NT2/D1 (cell line): ENCODE results near the gene AHNAK.
"Not testable (repeated sequence)": the region's sequence is repeated elsewhere in the genome, so short reads cannot be mapped to it uniquely, and the experiment has no call there.

ENCODE experiments used
- DNase-seq: peaks from one replicate; pipeline ENCODE4 v3.0.0-alpha.2; 2011; ENCODE audit warnings: low read depth, low spot score
- H3K27me3 ChIP-seq: 2 replicates; pipeline ENCODE4 v1.6.0; 2011; ENCODE audit warnings: mild to moderate bottlenecking; ENCODE audit not compliant: insufficient read length, insufficient read depth
- H3K36me3 ChIP-seq: 2 replicates; pipeline ENCODE4 v1.6.1; 2011; ENCODE audit warnings: mild to moderate bottlenecking, low read length, mixed read lengths; ENCODE audit not compliant: insufficient read depth, insufficient read length
- H3K4me1 ChIP-seq: 2 replicates; pipeline ENCODE4 v1.5.1; 2011; ENCODE audit not compliant: insufficient read depth, insufficient read length
- H3K4me3 ChIP-seq: 2 replicates; pipeline ENCODE4 v1.5.1; 2011; ENCODE audit warnings: low read depth; ENCODE audit not compliant: insufficient read length
- H3K9ac ChIP-seq: 2 replicates; pipeline ENCODE4 v1.6.0; 2011; ENCODE audit warnings: low read depth; ENCODE audit not compliant: insufficient read length
- H3K9me3 ChIP-seq: 2 replicates; pipeline ENCODE4 v1.5.1; 2011; ENCODE audit warnings: mild to moderate bottlenecking, low read length; ENCODE audit not compliant: insufficient read depth
- SUZ12 ChIP-seq: IDR thresholded peaks from 2 replicates; pipeline ENCODE4 v1.6.1; 2011; ENCODE audit not compliant: insufficient read length, insufficient read depth; ENCODE audit errors: extremely low read depth
- YY1 ChIP-seq: IDR thresholded peaks from 2 replicates; pipeline ENCODE4 v1.6.1; 2011; ENCODE audit not compliant: insufficient read length, insufficient read depth
- ZNF274 ChIP-seq: IDR thresholded peaks from 2 replicates; pipeline ENCODE4 v1.6.1; 2011; ENCODE audit warnings: mild to moderate bottlenecking, low read depth, low read length

AHNAK gene

DNA sequence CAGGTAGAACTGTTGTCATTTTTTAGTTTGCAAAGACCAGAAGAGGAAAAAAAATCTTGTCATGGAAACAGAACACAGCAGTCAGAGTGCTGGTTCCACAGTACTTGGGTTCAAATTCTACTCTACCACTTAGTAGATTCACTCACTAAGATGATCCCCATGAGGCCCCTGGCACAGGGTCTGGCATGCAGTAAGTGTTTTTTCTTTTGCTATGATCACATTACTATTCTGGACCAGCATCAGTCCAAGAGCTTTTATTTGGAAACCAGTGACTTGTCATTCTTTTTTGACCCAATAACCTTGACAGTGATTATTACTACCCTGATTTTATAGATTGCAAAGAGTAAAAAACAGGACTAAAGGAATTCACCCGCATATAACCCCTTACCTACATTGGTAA is 23.0 kb upstream of the AHNAK start:
- TF ChIP-seq ZNF274 = no peak
- no peak for TF ChIP-seq YY1
- no peak for TF ChIP-seq SUZ12
- no peak for DNase-seq
- Histone ChIP-seq H3K27me3 (no peaks in the 10 kb centered on the region), H3K36me3 (peaks cover 85% of the 10 kb centered on the region), H3K9me3 (no peaks in the 10 kb centered on the region), H3K4me1 (peaks cover 6% of the 10 kb centered on the region), H3K4me3 (no peak overlapping the region), H3K9ac (peak overlapping the region; percentile 21)

DNA sequence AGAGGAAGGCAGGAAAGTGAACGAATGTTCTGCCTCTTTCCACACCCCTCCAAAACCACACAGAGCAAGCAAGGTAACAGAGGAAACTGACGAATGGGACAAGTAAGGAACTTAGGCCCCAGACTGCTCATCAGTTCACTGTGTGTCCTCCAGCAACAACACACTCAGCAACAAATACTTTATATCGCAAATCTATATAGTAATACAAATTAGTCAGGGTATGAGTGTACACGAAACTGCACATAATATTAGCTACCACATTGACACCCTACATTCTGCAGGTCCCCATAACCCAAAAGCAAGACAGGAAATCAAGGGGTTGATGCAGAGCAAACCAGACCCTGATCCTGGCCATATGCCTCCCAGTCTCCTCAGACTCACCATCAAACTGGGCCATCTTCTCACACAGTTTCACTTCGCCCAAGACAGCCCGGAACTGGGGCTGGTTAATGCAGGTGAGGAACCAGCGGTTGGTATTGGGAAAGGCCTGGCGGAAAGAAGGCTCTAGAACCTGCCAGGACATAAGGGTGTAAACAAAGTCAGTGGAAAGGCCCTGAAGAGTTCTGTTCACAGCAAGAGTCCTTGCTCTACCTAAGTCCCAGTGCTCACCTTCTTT is 20.5 kb upstream of the AHNAK start:
- Histone ChIP-seq H3K4me1 (peaks cover 10% of the 10 kb centered on the region), H3K9ac (peak overlapping the region; percentile 24)

DNA sequence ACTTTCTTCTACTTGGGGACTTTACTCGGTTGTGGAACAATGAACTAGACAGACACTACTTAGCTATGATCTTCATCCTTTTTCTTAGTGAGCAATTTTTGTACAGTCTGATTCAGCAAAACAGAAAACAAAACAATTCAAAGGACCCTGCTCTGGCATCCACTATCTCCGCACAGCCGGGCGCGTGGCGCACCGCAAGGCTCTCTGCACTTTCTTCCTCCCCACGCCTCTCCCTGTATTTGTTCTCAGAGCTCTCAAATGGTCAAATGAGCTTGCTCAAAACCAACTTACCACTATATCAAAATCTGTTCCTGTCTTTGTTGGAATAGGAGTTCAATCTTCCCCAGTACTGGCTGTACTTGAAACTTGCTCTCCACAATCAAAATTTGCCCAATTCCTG is 19.6 kb upstream of the AHNAK start:
- DNase-seq = no peak
- Histone ChIP-seq H3K4me1 (peaks cover 6% of the 10 kb centered on the region), H3K9me3 (no peaks in the 10 kb centered on the region), H3K4me3 (no peak overlapping the region), H3K36me3 (peaks cover 85% of the 10 kb centered on the region), H3K27me3 (no peaks in the 10 kb centered on the region), H3K9ac (no peak overlapping the region)
- TF ChIP-seq SUZ12 (no peak), YY1 (no peak), ZNF274 (no peak)

More for the DNA sequence above, 20.5 kb upstream of the AHNAK start:
- H3K27me3 ChIP-seq = no peaks in the 10 kb centered on the region
- H3K9me3 ChIP-seq = no peaks in the 10 kb centered on the region
- TF ChIP-seq YY1 (no peak), SUZ12 (no peak), ZNF274 (no peak)
- peaks cover 92% of the 10 kb centered on the region for H3K36me3 ChIP-seq
- DNase-seq = no peak
- H3K4me3 ChIP-seq = no peak overlapping the region

DNA sequence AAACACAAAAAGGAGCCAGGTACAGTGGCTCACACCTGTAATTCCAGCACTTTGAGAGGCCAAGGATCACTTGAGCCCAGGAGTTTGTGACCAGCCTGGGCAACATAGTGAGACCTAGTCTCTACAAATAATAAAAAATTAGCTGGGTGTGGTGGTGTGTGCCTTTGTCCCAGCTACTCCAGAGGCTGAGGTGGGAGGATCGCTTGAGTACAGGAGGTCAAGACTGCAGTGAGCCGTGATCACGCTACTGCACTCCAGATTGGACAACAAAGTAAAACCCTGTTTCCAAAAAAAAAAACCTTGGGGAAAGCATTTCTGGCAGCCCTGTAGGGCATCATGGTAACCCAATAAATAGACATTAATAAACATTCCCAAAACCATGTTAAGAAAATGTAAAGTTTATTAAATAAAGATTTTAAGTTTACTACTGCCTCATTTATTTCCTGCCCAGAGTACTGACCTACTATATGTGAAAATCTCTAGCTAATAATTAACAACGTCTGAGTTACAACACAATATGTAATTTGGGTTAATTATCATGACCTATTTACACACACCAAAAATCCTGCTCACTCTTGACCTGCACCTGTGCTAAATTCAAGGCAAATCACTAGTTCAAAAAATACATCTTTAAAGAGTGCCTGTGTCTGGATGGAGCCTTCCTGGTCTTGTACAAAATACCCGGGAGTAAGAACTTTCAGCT is 18.6 kb upstream of the AHNAK start:
- Histone ChIP-seq H3K36me3 (peaks cover 82% of the 10 kb centered on the region), H3K9ac (no peak overlapping the region), H3K9me3 (no peaks in the 10 kb centered on the region), H3K27me3 (no peaks in the 10 kb centered on the region), H3K4me1 (peaks cover 6% of the 10 kb centered on the region), H3K4me3 (no peak overlapping the region)
- no peak for TF ChIP-seq SUZ12
- TF ChIP-seq ZNF274 = no peak
- no peak for TF ChIP-seq YY1
- DNase-seq = no peak

DNA sequence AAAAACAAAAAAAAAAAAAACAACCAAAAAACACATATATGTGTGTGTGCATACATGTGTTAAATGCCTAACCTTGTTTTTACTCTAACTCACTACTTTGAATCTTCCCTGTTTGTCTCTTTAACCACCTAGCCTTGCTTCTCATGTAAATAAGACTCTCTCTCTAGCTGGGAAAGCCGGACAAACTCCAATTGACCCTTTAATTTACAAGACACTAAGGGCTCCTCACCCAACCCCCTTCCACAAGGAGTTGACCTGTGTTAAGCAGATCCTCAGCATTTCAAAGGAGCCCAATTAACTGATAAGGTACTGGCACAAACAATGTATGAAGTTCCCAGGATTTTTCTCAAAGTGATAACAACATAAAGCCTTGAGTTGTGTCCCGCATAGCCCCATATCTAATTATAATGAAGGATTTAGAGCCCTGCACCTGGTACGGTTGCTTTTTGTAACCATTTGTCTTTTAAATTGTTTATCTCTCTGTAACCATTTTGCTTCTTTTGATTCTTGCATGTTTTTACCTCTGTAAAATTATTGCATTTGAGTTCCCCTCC is 15.1 kb upstream of the AHNAK start:
- not testable (repeated sequence) for H3K27me3 ChIP-seq, H3K9ac ChIP-seq, H3K9me3 ChIP-seq, H3K4me3 ChIP-seq
- DNase-seq = peak; percentile 95
- peaks cover 85% of the 10 kb centered on the region for H3K36me3 ChIP-seq
- H3K4me1 ChIP-seq = peaks cover 27% of the 10 kb centered on the region

DNA sequence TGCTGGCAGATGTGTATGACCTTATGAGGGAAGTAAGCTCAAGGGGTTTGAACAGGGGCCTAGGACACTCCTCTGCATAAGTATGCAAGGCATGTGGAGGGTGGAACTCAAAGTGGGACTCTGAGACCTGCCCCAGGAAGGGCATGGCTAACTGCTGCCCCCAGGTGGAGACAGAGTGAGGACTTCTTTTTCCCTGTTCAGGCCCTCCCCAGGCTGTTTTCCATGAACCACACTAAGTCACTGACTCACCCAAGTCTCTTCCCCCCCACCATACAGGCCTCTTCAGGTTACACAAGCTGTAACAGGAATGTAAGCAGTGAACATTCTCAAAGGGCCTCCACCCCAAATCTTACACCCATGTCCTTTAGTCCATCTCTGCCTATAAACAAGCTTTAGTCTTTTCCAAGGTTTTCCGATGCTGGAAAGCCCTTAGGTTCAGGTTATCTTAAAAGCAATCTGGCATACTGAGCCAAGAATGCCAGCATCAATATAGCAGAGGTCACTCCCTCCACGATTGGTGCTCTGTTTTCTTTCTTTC is 14.0 kb upstream of the AHNAK start:
- no peak for TF ChIP-seq SUZ12
- TF ChIP-seq ZNF274 = no peak
- TF ChIP-seq YY1 = no peak
- Histone ChIP-seq H3K9ac (no peak overlapping the region), H3K27me3 (no peaks in the 10 kb centered on the region), H3K36me3 (peaks cover 84% of the 10 kb centered on the region), H3K4me1 (peaks cover 36% of the 10 kb centered on the region), H3K9me3 (no peaks in the 10 kb centered on the region), H3K4me3 (no peak overlapping the region)
- peak; percentile 95 for DNase-seq

DNA sequence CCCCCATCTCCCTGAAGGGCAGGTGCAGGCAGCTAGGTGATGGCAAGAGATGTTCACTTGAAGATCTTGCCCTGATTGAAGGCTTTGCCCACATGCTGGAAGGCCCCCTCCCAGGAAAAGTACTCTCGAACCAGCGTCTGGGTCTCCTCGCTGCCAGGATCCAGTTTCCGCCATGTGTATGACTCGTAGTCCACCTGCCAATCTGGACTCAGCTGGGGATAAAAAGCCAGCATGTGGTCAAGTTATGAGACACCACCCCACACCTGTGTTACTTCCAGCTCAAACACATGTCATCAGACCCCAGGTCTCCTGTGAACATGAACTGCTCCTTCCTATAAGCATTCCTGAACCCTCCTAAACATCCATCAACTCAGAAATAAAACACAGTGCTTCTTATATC is 13.0 kb upstream of the AHNAK start:
- not testable (repeated sequence) for H3K4me3 ChIP-seq, H3K9me3 ChIP-seq, DNase-seq, H3K27me3 ChIP-seq
- Histone ChIP-seq H3K36me3 (peaks cover 85% of the 10 kb centered on the region), H3K4me1 (peaks cover 43% of the 10 kb centered on the region), H3K9ac (peak overlapping the region; percentile 51)
